ENCODE data around the gene LUZP2. TPM values are rescaled to one million over a fixed set of nuclear protein-coding genes. Genes with fewer than 3 reads are reported as not detected.

The LUZP2 gene
- total and polyA plus RNA-seq, 2 donors (not counting 1 experiment from before 2014, with no cell fraction given) = not detected

DNA sequence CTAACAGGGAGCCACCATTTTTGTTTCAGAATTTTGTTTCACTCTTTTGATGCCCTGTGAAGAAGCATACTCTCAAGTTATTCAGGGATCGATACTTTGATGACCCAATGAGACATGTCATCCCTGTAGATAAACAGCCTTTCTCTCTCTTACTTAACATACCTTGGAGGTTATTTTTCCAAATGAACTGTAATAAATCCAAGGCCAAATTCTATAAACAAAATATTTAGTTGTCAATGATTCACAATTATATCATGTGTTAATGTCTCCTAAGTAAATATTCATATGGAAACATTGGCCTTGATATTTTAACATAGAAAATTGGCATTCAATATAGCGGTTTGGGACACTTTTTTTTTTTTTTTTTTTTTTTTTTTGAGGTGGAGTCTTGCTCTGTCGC is 97.5 kb downstream of the LUZP2 start:
- POLR2A ChIA-PET = no interaction called here
- Histone ChIP-seq H3K4me1 (ENCODE audit: control insufficient read depth in 2 of 2, insufficient read depth in 2 of 2, low read length in 2 of 2) (no peaks in the 10 kb centered on the region), H3K36me3 (replicated peaks in 1 of 2; ENCODE audit: control extremely low read depth in 1 of 2, control insufficient read depth in 1 of 2, extremely low read depth in 1 of 2, insufficient read depth in 2 of 2, low read length in 1 of 2) (no peaks in the 10 kb centered on the region), H3K4me3 (ENCODE audit: control extremely low read depth in 1 of 5, extremely low read depth in 1 of 5, insufficient read depth in 1 of 5, low read depth in 2 of 5, low read length in 4 of 5) (no peak overlapping the region), H3K9ac (ENCODE audit: low read length) (no peak overlapping the region), H3K79me2 (ENCODE audit: control insufficient read depth, insufficient read depth, low read length) (no peaks in the 10 kb centered on the region), H4K20me1 (ENCODE audit: control insufficient read depth, insufficient read depth, low read length, poor library complexity, severe bottlenecking) (no peaks in the 10 kb centered on the region), H3K4me2 (replicated peaks; ENCODE audit: low read depth, low read length, poor library complexity, severe bottlenecking) (no peak overlapping the region), H2AFZ (ENCODE audit: insufficient read depth, low read depth, low read length, poor library complexity, severe bottlenecking) (no peak overlapping the region), H3K27me3 (replicated peaks in 1 of 4; ENCODE audit: control extremely low read depth in 1 of 4, control insufficient read depth in 3 of 4, insufficient read depth in 4 of 4, low read length in 3 of 4) (no peaks in the 10 kb centered on the region), H3K27ac (ENCODE audit: low read length in 2 of 2) (no peak overlapping the region), H3K9me3 (ENCODE audit: control extremely low read depth in 1 of 3, control insufficient read depth in 2 of 3, insufficient read depth in 1 of 3, low read length in 2 of 3) (no peaks in the 10 kb centered on the region)
- H3K4me3 Mint-ChIP-seq = no peak overlapping the region
- TF ChIP-seq EZH2 (IDR thresholded peaks at IDR 0.05; ENCODE audit: borderline replicate concordance, insufficient read depth, low read depth, low read length, poor library complexity, severe bottlenecking) = no peak
- TF ChIP-seq, protein P1, sequence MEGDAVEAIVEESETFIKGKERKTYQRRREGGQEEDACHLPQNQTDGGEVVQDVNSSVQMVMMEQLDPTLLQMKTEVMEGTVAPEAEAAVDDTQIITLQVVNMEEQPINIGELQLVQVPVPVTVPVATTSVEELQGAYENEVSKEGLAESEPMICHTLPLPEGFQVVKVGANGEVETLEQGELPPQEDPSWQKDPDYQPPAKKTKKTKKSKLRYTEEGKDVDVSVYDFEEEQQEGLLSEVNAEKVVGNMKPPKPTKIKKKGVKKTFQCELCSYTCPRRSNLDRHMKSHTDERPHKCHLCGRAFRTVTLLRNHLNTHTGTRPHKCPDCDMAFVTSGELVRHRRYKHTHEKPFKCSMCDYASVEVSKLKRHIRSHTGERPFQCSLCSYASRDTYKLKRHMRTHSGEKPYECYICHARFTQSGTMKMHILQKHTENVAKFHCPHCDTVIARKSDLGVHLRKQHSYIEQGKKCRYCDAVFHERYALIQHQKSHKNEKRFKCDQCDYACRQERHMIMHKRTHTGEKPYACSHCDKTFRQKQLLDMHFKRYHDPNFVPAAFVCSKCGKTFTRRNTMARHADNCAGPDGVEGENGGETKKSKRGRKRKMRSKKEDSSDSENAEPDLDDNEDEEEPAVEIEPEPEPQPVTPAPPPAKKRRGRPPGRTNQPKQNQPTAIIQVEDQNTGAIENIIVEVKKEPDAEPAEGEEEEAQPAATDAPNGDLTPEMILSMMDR (IDR thresholded peaks at IDR 0.05) = no peak
- no peaks in the 10 kb centered on the region for H3K9me3 Mint-ChIP-seq (ENCODE audit: insufficient read depth)
- no peaks in the 10 kb centered on the region for H3K27me3 Mint-ChIP-seq
- ATAC-seq (ENCODE audit: low read depth) (no peak), DNase-seq (no peak)
- H3K27ac Mint-ChIP-seq = no peak overlapping the region
- intact Hi-C loops (cut with micrococcal nuclease) = no loop called here
- CTCF ChIA-PET = no interaction called here
- H3K4me1 Mint-ChIP-seq = no peaks in the 10 kb centered on the region
- WGBS (ENCODE audit: insufficient coverage) = 80% methylated on average over 1 of the region's 3 CpGs

DNA sequence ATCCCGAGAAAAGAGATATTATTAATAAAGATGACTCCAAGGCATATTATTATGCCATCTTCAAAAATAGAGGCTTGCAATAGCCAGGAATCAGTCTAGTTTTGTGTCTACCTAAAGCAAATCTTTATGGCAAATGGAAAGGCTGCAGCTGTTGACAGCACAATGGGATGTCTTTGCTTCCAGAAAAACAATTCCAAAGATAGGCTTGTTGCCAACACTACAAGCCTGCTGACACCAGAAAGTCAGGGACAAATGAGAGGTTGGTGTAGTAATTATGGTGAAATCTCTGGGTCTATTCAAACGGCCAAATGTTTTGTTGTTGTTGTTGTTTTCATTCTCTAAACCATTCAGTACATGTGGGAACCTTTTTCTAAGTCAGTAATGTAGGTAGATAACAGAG is 101.8 kb downstream of the LUZP2 start:
- no peak for TF ChIP-seq EZH2 (IDR thresholded peaks at IDR 0.05; ENCODE audit: borderline replicate concordance, insufficient read depth, low read depth, low read length, poor library complexity, severe bottlenecking)
- TF ChIP-seq, protein P1 (IDR thresholded peaks at IDR 0.05) = no peak
- no peaks in the 10 kb centered on the region for H3K79me2 ChIP-seq (ENCODE audit: control insufficient read depth, insufficient read depth, low read length)
- H3K27ac ChIP-seq (ENCODE audit: low read length in 2 of 2) = no peak overlapping the region
- no peak overlapping the region for H3K27ac Mint-ChIP-seq
- no peaks in the 10 kb centered on the region for H3K27me3 ChIP-seq (replicated peaks in 1 of 4; ENCODE audit: control extremely low read depth in 1 of 4, control insufficient read depth in 3 of 4, insufficient read depth in 4 of 4, low read length in 3 of 4)
- no peak overlapping the region for H3K4me2 ChIP-seq (replicated peaks; ENCODE audit: low read depth, low read length, poor library complexity, severe bottlenecking)
- H3K9me3 ChIP-seq (ENCODE audit: control extremely low read depth in 1 of 3, control insufficient read depth in 2 of 3, insufficient read depth in 1 of 3, low read length in 2 of 3) = no peaks in the 10 kb centered on the region
- no peak overlapping the region for H3K4me3 ChIP-seq (ENCODE audit: control extremely low read depth in 1 of 5, extremely low read depth in 1 of 5, insufficient read depth in 1 of 5, low read depth in 2 of 5, low read length in 4 of 5)
- DNase-seq (no peak), ATAC-seq (ENCODE audit: low read depth) (no peak)
- no peaks in the 10 kb centered on the region for H3K27me3 Mint-ChIP-seq
- H2AFZ ChIP-seq (ENCODE audit: insufficient read depth, low read depth, low read length, poor library complexity, severe bottlenecking) = no peak overlapping the region
- H3K4me1 Mint-ChIP-seq = no peaks in the 10 kb centered on the region
- H3K9ac ChIP-seq (ENCODE audit: low read length) = no peak overlapping the region
- no peaks in the 10 kb centered on the region for H3K4me1 ChIP-seq (ENCODE audit: control insufficient read depth in 2 of 2, insufficient read depth in 2 of 2, low read length in 2 of 2)
- CTCF ChIA-PET = no interaction called here
- 60% methylated on average over 1 of the region's 2 CpGs for WGBS (ENCODE audit: insufficient coverage)
- no peaks in the 10 kb centered on the region for H4K20me1 ChIP-seq (ENCODE audit: control insufficient read depth, insufficient read depth, low read length, poor library complexity, severe bottlenecking)
- intact Hi-C loops (cut with micrococcal nuclease) = no loop called here
- H3K9me3 Mint-ChIP-seq (ENCODE audit: insufficient read depth) = no peaks in the 10 kb centered on the region
- no peaks in the 10 kb centered on the region for H3K36me3 ChIP-seq (replicated peaks in 1 of 2; ENCODE audit: control extremely low read depth in 1 of 2, control insufficient read depth in 1 of 2, extremely low read depth in 1 of 2, insufficient read depth in 2 of 2, low read length in 1 of 2)
- POLR2A ChIA-PET = no interaction called here
- H3K4me3 Mint-ChIP-seq = no peak overlapping the region
